HG02623 (cell line): ENCODE data around the gene DDX54.

Experiments
- ATAC-seq: cut with Tn5 transposase; IDR thresholded peaks from one replicate; pipeline ENCODE4 v1.9.1; 2021; ENCODE audit warnings: moderate library complexity; ENCODE audit not compliant: unreplicated experiment

The DDX54 gene

GRCh38 chr12:113185180-113186032 lies at the start of gene DDX54, which contains the start of gene RITA1:
TSS of gene DDX54 (minus strand) at chr12:113185478. CDS start at chr12:113185451, 27 bp downstream.
TSS of gene RITA1 (plus strand) at chr12:113185721. CDS start at chr12:113186747, 1,026 bp downstream.
- ATAC-seq = peak; percentile 40

GRCh38 chr12:113234483-113234882 lies 49.2 kb upstream of the DDX54 start:
- ATAC-seq = no peak

- no peak for ATAC-seq
These were observed 48.7 kb upstream of the DDX54 start for GRCh38 chr12:113233967-113234366.

GRCh38 chr12:113232840-113233585 lies 47.7 kb upstream of the DDX54 start:
- peak; percentile 65 for ATAC-seq

GRCh38 chr12:113232089-113232839 lies 47.0 kb upstream of the DDX54 start:
- no peak for ATAC-seq

- no peak for ATAC-seq
These were observed 46.2 kb upstream of the DDX54 start for GRCh38 chr12:113231235-113232088.

- ATAC-seq = no peak
These were observed 45.3 kb upstream of the DDX54 start for GRCh38 chr12:113230315-113231234.

- no peak for ATAC-seq
These were observed 43.2 kb upstream of the DDX54 start for GRCh38 chr12:113228394-113229028.

- no peak for ATAC-seq
These were observed 42.6 kb upstream of the DDX54 start for GRCh38 chr12:113227686-113228391.

GRCh38 chr12:113226696-113227568 lies 41.7 kb upstream of the DDX54 start:
- ATAC-seq = no peak

GRCh38 chr12:113224955-113225354 lies 39.7 kb upstream of the DDX54 start:
- ATAC-seq = no peak

- ATAC-seq = no peak
These were observed 37.7 kb upstream of the DDX54 start for GRCh38 chr12:113222730-113223531.

GRCh38 chr12:113221997-113222729 lies 36.9 kb upstream of the DDX54 start:
- no peak for ATAC-seq

GRCh38 chr12:113221181-113221996 lies 36.1 kb upstream of the DDX54 start, which contains the start of gene TPCN1:
TSS of gene TPCN1 (plus strand) at chr12:113221464. CDS start at chr12:113226853, 5,389 bp downstream.
- peak; percentile 84 for ATAC-seq
